Hematopoietic multipotent progenitor cell treated with erythropoietin and hydrocortisone succinate and interleukin-3 and kit ligand, for 17 days (in vitro differentiated cells): ENCODE data around the gene ZNF772.

ENCODE experiments used
- DNase-seq: peaks from one replicate; pipeline ENCODE4 v3.0.0-alpha.2; 2015; ENCODE audit warnings: low spot score

ZNF772 gene

GRCh38 chr19:57435062-57435978 lies 42.0 kb downstream of the ZNF772 start, which contains the start of gene ZNF749:
Gene ZNF749, plus strand, starts transcription at chr19:57435325. Its CDS starts 254 bp downstream, at chr19:57435579.
- DNase-seq: peak; percentile 98

GRCh38 chr19:57434386-57435061 lies 42.8 kb downstream of the ZNF772 start:
- DNase-seq: no peak

- DNase-seq: no peak
These were observed 56.3 kb downstream of the ZNF772 start for GRCh38 chr19:57421037-57421436.

GRCh38 chr19:57419439-57419838 lies 57.9 kb downstream of the ZNF772 start:
- DNase-seq: no peak
